IMR-90 (cell line): ENCODE measurements around the gene KAZN. TPM values are rescaled to one million over a fixed set of nuclear protein-coding genes. Genes with fewer than 3 reads are reported as not detected.

Source experiments
- ATAC-seq: fragments of 200-7000 bp; cut with Tn5 transposase; 2 replicates; pipeline ENCODE4 v1.9.1; 2020; ENCODE audit warnings: low read depth, mild to moderate bottlenecking, moderate library complexity
- BruUV-seq: library from RNA; stranded (reverse); fragments of 400-500 nt; replicated peaks from 2 replicates; lab custom pipeline; 2021; lab: Mats Ljungman, UMichigan
- CTCF ChIA-PET: fragments of 300-600 bp; formaldehyde crosslinking; extraction: SDS; loops from one replicate; lab custom pipeline; 2021; ENCODE audit warnings: antibody characterized with exemption; lab: Yijun Ruan, JAX
- POLR2A ChIA-PET: fragments of 300-600 bp; sonication (Branson Sonifier 250); formaldehyde crosslinking; loops from one replicate; lab custom pipeline; 2022; ENCODE audit warnings: antibody characterized with exemption; ENCODE audit not compliant: unreplicated experiment; lab: Charles Lee
- DNase-seq: peaks from one replicate; pipeline ENCODE4 v3.0.0; 2013
- H2AFZ ChIP-seq: replicated peaks from 2 replicates; pipeline ENCODE3; 2013; ENCODE audit warnings: low read length, mild to moderate bottlenecking; ENCODE audit not compliant: poor library complexity
- H2AK5ac ChIP-seq: 2 replicates; pipeline ENCODE4 v1.6.1; 2013; ENCODE audit warnings: low read depth, low read length, inconsistent platforms
- H2AK9ac ChIP-seq: replicated peaks from 2 replicates; pipeline ENCODE3; 2013; ENCODE audit warnings: mild to moderate bottlenecking, low read depth, low read length, moderate library complexity; ENCODE audit not compliant: poor library complexity
- H2BK120ac ChIP-seq: 2 replicates; pipeline ENCODE4 v1.6.1; 2013; ENCODE audit warnings: low read depth, low read length, inconsistent platforms
- H2BK15ac ChIP-seq: 3 replicates; pipeline ENCODE4 v1.6.1; 2013; ENCODE audit warnings: low read depth, low read length, inconsistent platforms
- H2BK20ac ChIP-seq: 2 replicates; pipeline ENCODE4 v1.6.1; 2013; ENCODE audit warnings: low read depth, mild to moderate bottlenecking, inconsistent platforms, low read length, moderate library complexity
- H2BK5ac ChIP-seq: 2 replicates; pipeline ENCODE4 v1.6.1; 2013; ENCODE audit warnings: mild to moderate bottlenecking, low read depth, low read length, inconsistent platforms; ENCODE audit not compliant: poor library complexity, severe bottlenecking
- H3K14ac ChIP-seq: replicated peaks from 2 replicates; pipeline ENCODE4 v1.6.1; 2013; ENCODE audit warnings: low read depth, low read length, inconsistent platforms
- H3K18ac ChIP-seq: 2 replicates; pipeline ENCODE4 v1.6.1; 2013; ENCODE audit warnings: low read depth, low read length, control low read depth
- H3K23ac ChIP-seq: 2 replicates; pipeline ENCODE4 v1.6.1; 2013; ENCODE audit warnings: low read depth, low read length, inconsistent platforms
- H3K27ac ChIP-seq: 2 replicates; pipeline ENCODE4 v1.5.1; 2013; ENCODE audit warnings: mild to moderate bottlenecking, control low read depth, low read length; ENCODE audit not compliant: insufficient read depth
- H3K27me3 ChIP-seq: 2 replicates; pipeline ENCODE4 v1.6.1; 2013; ENCODE audit warnings: low read length; ENCODE audit not compliant: control insufficient read depth, insufficient read depth
- H3K36me3 ChIP-seq: 2 replicates; pipeline ENCODE4 v1.6.1; 2013; ENCODE audit warnings: low read length, mixed read lengths; ENCODE audit not compliant: control insufficient read depth, insufficient read depth
- H3K4ac ChIP-seq: 2 replicates; pipeline ENCODE4 v1.6.1; 2013; ENCODE audit warnings: low read depth, low read length, inconsistent platforms
- H3K4me1 ChIP-seq: 2 replicates; pipeline ENCODE4 v1.6.1; 2013; ENCODE audit warnings: low read length, mixed read lengths; ENCODE audit not compliant: control insufficient read depth, insufficient read depth
- H3K4me2 ChIP-seq: 2 replicates; pipeline ENCODE4 v1.6.1; 2013; ENCODE audit warnings: low read depth, mild to moderate bottlenecking, control low read depth, low read length, moderate library complexity
- H3K4me3 ChIP-seq: 2 replicates; pipeline ENCODE4 v1.5.1; 2013; ENCODE audit warnings: low read depth, mild to moderate bottlenecking, control low read depth, low read length, moderate library complexity; ENCODE audit not compliant: insufficient read depth
- H3K56ac ChIP-seq: 2 replicates; pipeline ENCODE4 v1.6.1; 2013; ENCODE audit warnings: low read length, inconsistent platforms; ENCODE audit not compliant: insufficient read depth; ENCODE audit errors: extremely low read depth
- H3K79me1 ChIP-seq, 2 experiments: 2 replicates each; pipeline ENCODE4 v1.6.1; 2013; ENCODE audit warnings: low read length in 2 of 2, inconsistent platforms in 1 of 2, low read depth in 1 of 2
- H3K9ac ChIP-seq: 2 replicates; pipeline ENCODE4 v1.6.1; 2013; ENCODE audit warnings: low read depth, low read length, control low read depth
- H3K9me1 ChIP-seq: 2 replicates; pipeline ENCODE4 v1.6.1; 2013; ENCODE audit warnings: low read length, inconsistent platforms; ENCODE audit not compliant: insufficient read depth
- H3K9me3 ChIP-seq: 2 replicates; pipeline ENCODE4 v1.6.1; 2013; ENCODE audit warnings: low read length; ENCODE audit not compliant: control insufficient read depth, insufficient read depth
- H4K20me1 ChIP-seq: 2 replicates; pipeline ENCODE4 v1.6.1; 2013; ENCODE audit warnings: low read length, inconsistent platforms; ENCODE audit not compliant: insufficient read depth
- H4K5ac ChIP-seq: 2 replicates; pipeline ENCODE4 v1.6.1; 2013; ENCODE audit warnings: mild to moderate bottlenecking, low read depth, low read length, control low read depth
- H4K8ac ChIP-seq, 2 experiments: 2 replicates each; pipeline ENCODE4 v1.6.1; 2013; ENCODE audit warnings: low read depth in 2 of 2, low read length in 2 of 2, control low read depth in 1 of 2, inconsistent platforms in 1 of 2
- H4K91ac ChIP-seq: 2 replicates; pipeline ENCODE4 v1.6.1; 2013; ENCODE audit warnings: low read depth, low read length, inconsistent platforms; ENCODE audit not compliant: insufficient read depth
- BHLHE40 ChIP-seq: fragments of 150-350 bp; IDR thresholded peaks from 2 replicates; pipeline ENCODE4 v1.6.1; 2016; ENCODE audit warnings: mild to moderate bottlenecking, low read depth, low read length
- CHD1 ChIP-seq: IDR thresholded peaks from 2 replicates; pipeline ENCODE4 v1.6.1; 2012; ENCODE audit warnings: low read depth, low read length, improper control_type of control experiment
- CTCF ChIP-seq: conservative IDR thresholded peaks from 2 replicates; pipeline ENCODE4 v1.5.1; 2012; ENCODE audit warnings: mild to moderate bottlenecking, low read depth, low read length, improper control_type of control experiment
- FOS ChIP-seq: fragments of 150-350 bp; IDR thresholded peaks from 2 replicates; pipeline ENCODE4 v1.6.1; 2016; ENCODE audit warnings: low read depth, low read length
- MAFK ChIP-seq: IDR thresholded peaks from 2 replicates; pipeline ENCODE4 v1.6.1; 2012; ENCODE audit warnings: low read depth, low read length, improper control_type of control experiment
- MXI1 ChIP-seq: IDR thresholded peaks from 2 replicates; pipeline ENCODE4 v1.6.1; 2012; ENCODE audit warnings: low read depth, mild to moderate bottlenecking, low read length, moderate library complexity, borderline replicate concordance
- NFE2L2 ChIP-seq: fragments of 150-350 bp; IDR thresholded peaks from 2 replicates; pipeline ENCODE4 v1.6.1; 2016; ENCODE audit warnings: low read depth, mild to moderate bottlenecking, low read length
- SMC3 ChIP-seq: fragments of 150-350 bp; IDR thresholded peaks from 2 replicates; pipeline ENCODE4 v1.6.1; 2016; ENCODE audit warnings: low read depth, mild to moderate bottlenecking, antibody characterized with exemption, low read length, moderate library complexity
- USF2 ChIP-seq: fragments of 150-350 bp; IDR thresholded peaks from 2 replicates; pipeline ENCODE4 v1.6.1; 2017; ENCODE audit warnings: mild to moderate bottlenecking, antibody characterized with exemption, low read length, low read depth
- WGBS, 2 experiments: methylation state at CpG; one replicate each; pipeline versions ENCODE4 v1.1.5 to v1.1.7; 2013; ENCODE audit warnings: missing lambda C conversion rate in 2 of 2; ENCODE audit not compliant: insufficient read length in 1 of 2; ENCODE audit errors: extremely low coverage in 2 of 2; 5-methylcytosine and 5-hydroxymethylcytosine counted together
- dilution Hi-C: fragments of 300-500 bp; cut with HindIII; formaldehyde crosslinking; loops from one replicate; pipeline ENCODE4 v1.14.3; 2018; ENCODE audit warnings: low sequenced_read_pairs; ENCODE audit not compliant: unreplicated experiment
- in situ Hi-C: fragments of 300-500 bp; cut with MboI; formaldehyde crosslinking; loops from 3 replicates; pipeline ENCODE4 v1.14.3; 2019; ENCODE audit warnings: low sequenced_read_pairs, inconsistent platforms, mixed read lengths
- intact Hi-C: fragments of 100-400 bp; cut with micrococcal nuclease; formaldehyde crosslinking; loops from 2 replicates; pipeline ENCODE4 v1.10.0; 2022
- polyA plus RNA-seq, 3 experiments: library from polyadenylated mRNA; depleted of rRNA; stranded (reverse); fragments of >200 nt; gene quantifications; 2 replicates each; pipeline ENCODE4 v1.2.3, GENCODE V29; 2012; ENCODE audit warnings: low replicate concordance in 1 of 3
- total RNA-seq: library from RNA; depleted of rRNA; stranded (reverse); fragments of >200 nt; gene quantifications from 2 replicates; pipeline ENCODE4 v1.2.3, GENCODE V29; 2012
- TF ChIP-seq, protein P1 (sequence below): fragments of 150-350 bp; IDR thresholded peaks from 2 replicates; pipeline ENCODE4 v1.6.1; 2016; ENCODE audit warnings: low read depth, mild to moderate bottlenecking, low read length, moderate library complexity, borderline replicate concordance

KAZN gene
- total and polyA plus RNA-seq, 2 of the 4 experiments (the other 2 are of a cell fraction): 5.2 to 10.5 TPM

GRCh38 chr1:15001317-15001915 lies 402.9 kb downstream of the KAZN start:
- Histone ChIP-seq H3K4me3 (no peak overlapping the region), H3K18ac (no peak overlapping the region), H2AFZ (peak overlapping the region; percentile 56), H4K20me1 (peaks cover 15% of the 10 kb centered on the region), H3K9me1 (peaks cover 22% of the 10 kb centered on the region), H2BK15ac (no peak overlapping the region), H2BK120ac (no peak overlapping the region), H2BK5ac (no peak overlapping the region), H4K91ac (no peak overlapping the region), H3K56ac (no peak overlapping the region), H3K9ac (no peak overlapping the region), H3K23ac (no peak overlapping the region), H4K5ac (no peak overlapping the region), H3K4me1 (peaks cover 16% of the 10 kb centered on the region), H3K27ac (no peak overlapping the region), H4K8ac (no peak overlapping the region), H3K79me1 (peaks cover 29 to 83% of the 10 kb centered on the region in 2 experiments), H3K36me3 (peaks cover 2% of the 10 kb centered on the region; the same call in 1 of the 2 replicates), H3K9me3 (no peaks in the 10 kb centered on the region), H3K4me2 (no peak overlapping the region), H2BK20ac (no peak overlapping the region), H2AK5ac (peak overlapping the region; percentile 35; the same call in 1 of the 2 replicates), H3K14ac (no peak overlapping the region), H3K4ac (no peak overlapping the region), H3K27me3 (no peaks in the 10 kb centered on the region), H2AK9ac (peak overlapping the region; percentile 5)
- no peak for ATAC-seq
- intact Hi-C loops (no loop called here), dilution Hi-C loops (no loop called here), in situ Hi-C loops (no loop called here)
- no peak for DNase-seq
- BruUV-seq: no TSS peak
- 100% methylated on average over 2 of the region's 12 CpGs; no CpG with 5 or more reads in 1 of the 2 experiments for WGBS, 2 experiments
- no peak for TF ChIP-seq SMC3
- no peak for TF ChIP-seq MXI1
- no peak for TF ChIP-seq MAFK
- TF ChIP-seq USF2: no peak
- TF ChIP-seq CTCF: no peak
- TF ChIP-seq FOS: no peak
- TF ChIP-seq, protein P1, sequence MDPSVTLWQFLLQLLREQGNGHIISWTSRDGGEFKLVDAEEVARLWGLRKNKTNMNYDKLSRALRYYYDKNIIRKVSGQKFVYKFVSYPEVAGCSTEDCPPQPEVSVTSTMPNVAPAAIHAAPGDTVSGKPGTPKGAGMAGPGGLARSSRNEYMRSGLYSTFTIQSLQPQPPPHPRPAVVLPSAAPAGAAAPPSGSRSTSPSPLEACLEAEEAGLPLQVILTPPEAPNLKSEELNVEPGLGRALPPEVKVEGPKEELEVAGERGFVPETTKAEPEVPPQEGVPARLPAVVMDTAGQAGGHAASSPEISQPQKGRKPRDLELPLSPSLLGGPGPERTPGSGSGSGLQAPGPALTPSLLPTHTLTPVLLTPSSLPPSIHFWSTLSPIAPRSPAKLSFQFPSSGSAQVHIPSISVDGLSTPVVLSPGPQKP: no peak
- no peak for TF ChIP-seq NFE2L2
- no peak for TF ChIP-seq BHLHE40
- TF ChIP-seq CHD1: no peak
- ChIA-PET CTCF (no interaction called here), POLR2A (no interaction called here)
